Tibial artery (tissue), 4 donors: ENCODE results near the gene BCL11A.

Source experiments
- DNase-seq, 2 donors: peaks; one replicate each; pipeline ENCODE4 v3.0.0-alpha.2; 2019
- H3K27ac ChIP-seq, 2 donors: fragments of 200-600 bp; sonication (generic) in 1 of 2; 1 replicate in 1 of 2; 2 replicates in 1 of 2; pipeline ENCODE4 v1.5.1; 2018 to 2019; ENCODE audit warnings: mild to moderate bottlenecking in 1 of 2
- H3K27me3 ChIP-seq, 2 donors: fragments of 200-600 bp; sonication (generic) in 1 of 2; one replicate each; pipeline versions ENCODE4 v1.5.1 to v1.6.0; 2016 to 2019
- H3K36me3 ChIP-seq, 3 donors: fragments of 200-600 bp; sonication (generic) in 2 of 3; one replicate each; pipeline ENCODE4 v1.5.1; 2016 to 2019; ENCODE audit warnings: mild to moderate bottlenecking in 2 of 3
- H3K4me1 ChIP-seq, 4 donors: fragments of 200-600 bp; sonication (generic) in 2 of 4; 1 replicate in 3 of 4; 2 replicates in 1 of 4; pipeline ENCODE4 v1.5.1; 2016 to 2019
- H3K4me3 ChIP-seq, 2 donors: fragments of 200-600 bp; sonication (generic) in 1 of 2; 1 replicate in 1 of 2; 2 replicates in 1 of 2; pipeline ENCODE4 v1.5.1; 2018 to 2019; ENCODE audit warnings: mild to moderate bottlenecking in 2 of 2
- H3K9me3 ChIP-seq, 3 donors: fragments of 200-600 bp; sonication (generic) in 1 of 3; one replicate each; pipeline ENCODE4 v1.5.1; 2016 to 2019
- intact Hi-C: fragments of 100-400 bp; cut with DNase I; formaldehyde crosslinking; loops from one replicate; pipeline ENCODE4 v1.15.0; 2023; ENCODE audit warnings: low total_unique reads
- TF ChIP-seq, protein P1 (sequence below), 2 experiments: fragments of 200-600 bp in 1 of 2; fragments of 450-650 bp in 1 of 2; IDR thresholded peaks; one replicate each; pipeline ENCODE4 v1.5.1; 2017 to 2019; ENCODE audit warnings: antibody characterized with exemption in 2 of 2, mild to moderate bottlenecking in 1 of 2, moderate library complexity in 1 of 2

Gene BCL11A

DNA sequence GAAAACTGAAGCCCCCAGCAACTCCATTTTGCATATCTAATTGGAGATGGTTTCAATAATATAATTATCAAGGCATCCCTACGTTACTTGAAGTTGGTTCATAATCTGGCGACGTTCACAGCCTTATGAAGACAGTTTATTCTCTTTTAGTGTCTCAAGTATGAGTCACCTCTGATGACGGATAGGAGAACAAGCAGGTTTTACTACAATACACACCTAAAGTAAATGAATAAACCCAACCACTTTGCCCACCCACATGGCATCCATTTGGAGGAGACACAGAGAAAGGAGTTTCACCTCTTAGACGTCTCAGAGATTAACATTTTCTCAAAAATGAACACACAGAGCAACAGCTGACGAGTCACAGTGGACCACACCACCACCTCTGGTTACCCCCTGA lies 40.8 kb downstream of the BCL11A start:
- intact Hi-C loops = no loop called here
- Histone ChIP-seq H3K27ac (no peak overlapping the region), H3K9me3 (no peaks in the 10 kb centered on the region), H3K36me3 (no peaks in the 10 kb centered on the region), H3K4me3 (no peak overlapping the region), H3K27me3 (peaks cover 0 to 9% of the 10 kb centered on the region in 2 donors), H3K4me1 (no peaks in the 10 kb centered on the region)
- DNase-seq = no peak
- TF ChIP-seq, protein P1, sequence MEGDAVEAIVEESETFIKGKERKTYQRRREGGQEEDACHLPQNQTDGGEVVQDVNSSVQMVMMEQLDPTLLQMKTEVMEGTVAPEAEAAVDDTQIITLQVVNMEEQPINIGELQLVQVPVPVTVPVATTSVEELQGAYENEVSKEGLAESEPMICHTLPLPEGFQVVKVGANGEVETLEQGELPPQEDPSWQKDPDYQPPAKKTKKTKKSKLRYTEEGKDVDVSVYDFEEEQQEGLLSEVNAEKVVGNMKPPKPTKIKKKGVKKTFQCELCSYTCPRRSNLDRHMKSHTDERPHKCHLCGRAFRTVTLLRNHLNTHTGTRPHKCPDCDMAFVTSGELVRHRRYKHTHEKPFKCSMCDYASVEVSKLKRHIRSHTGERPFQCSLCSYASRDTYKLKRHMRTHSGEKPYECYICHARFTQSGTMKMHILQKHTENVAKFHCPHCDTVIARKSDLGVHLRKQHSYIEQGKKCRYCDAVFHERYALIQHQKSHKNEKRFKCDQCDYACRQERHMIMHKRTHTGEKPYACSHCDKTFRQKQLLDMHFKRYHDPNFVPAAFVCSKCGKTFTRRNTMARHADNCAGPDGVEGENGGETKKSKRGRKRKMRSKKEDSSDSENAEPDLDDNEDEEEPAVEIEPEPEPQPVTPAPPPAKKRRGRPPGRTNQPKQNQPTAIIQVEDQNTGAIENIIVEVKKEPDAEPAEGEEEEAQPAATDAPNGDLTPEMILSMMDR (IDR thresholded peaks at IDR 0.05) = no peak

DNA sequence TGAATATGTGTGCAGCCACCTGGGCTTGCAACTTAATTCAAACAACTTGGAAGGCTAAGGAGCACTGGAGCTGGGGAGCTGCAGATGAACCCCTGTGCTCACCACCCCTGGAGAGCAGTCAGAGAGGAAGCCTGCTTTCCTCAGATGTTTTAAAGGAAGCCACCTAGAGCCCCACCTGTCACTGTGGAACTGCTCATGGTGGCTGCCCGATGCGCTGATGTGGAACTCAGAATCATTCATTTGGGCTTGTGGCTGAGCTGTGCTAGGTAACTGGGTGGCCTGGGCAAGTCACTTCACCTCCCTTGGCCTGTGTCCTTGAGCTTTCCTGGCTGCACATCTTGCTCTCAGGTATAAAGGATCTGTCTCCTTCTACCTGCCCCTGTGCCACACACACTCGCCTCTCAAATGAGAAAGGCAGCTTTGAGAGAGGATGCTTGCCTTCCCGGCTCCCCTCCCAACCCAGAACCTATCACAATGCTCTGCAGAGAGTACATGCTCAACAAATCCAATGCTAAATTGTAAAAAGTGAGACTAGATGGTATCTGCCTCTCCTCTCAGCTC lies 41.3 kb downstream of the BCL11A start:
- DNase-seq = no peak
- Histone ChIP-seq H3K4me1 (no peaks in the 10 kb centered on the region), H3K36me3 (no peaks in the 10 kb centered on the region), H3K9me3 (no peaks in the 10 kb centered on the region), H3K27me3 (peaks cover 0 to 9% of the 10 kb centered on the region in 2 donors), H3K4me3 (no peak overlapping the region), H3K27ac (no peak overlapping the region)
- TF ChIP-seq, protein P1 (IDR thresholded peaks at IDR 0.05) = no peak
- intact Hi-C loops = no loop called here

DNA sequence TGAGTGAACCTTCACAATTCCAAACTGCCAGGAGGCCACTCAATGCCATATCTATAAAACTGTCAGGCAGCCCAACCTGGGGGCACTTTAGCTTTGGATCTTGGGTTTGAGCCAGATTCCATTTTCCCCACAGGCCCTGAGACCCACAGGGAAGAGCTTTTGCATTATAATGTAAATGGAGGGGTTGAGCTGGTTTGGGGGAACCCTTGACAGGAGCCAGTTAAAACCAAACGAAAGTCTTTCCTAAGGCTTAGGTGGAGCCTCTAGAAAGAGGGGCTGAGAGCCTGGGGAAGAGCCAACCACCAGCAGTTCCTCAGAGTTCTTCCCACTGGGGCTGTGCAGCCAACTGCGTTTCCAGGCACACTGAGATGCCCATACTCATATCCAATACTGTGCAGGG lies 42.7 kb downstream of the BCL11A start:
- Histone ChIP-seq H3K27me3 (peaks cover 0 to 9% of the 10 kb centered on the region in 2 donors), H3K36me3 (no peaks in the 10 kb centered on the region), H3K4me1 (no peaks in the 10 kb centered on the region), H3K4me3 (no peak overlapping the region), H3K27ac (no peak overlapping the region), H3K9me3 (no peaks in the 10 kb centered on the region)
- intact Hi-C loops = no loop called here
- no peak for DNase-seq
- TF ChIP-seq, protein P1 (IDR thresholded peaks at IDR 0.05) = no peak

DNA sequence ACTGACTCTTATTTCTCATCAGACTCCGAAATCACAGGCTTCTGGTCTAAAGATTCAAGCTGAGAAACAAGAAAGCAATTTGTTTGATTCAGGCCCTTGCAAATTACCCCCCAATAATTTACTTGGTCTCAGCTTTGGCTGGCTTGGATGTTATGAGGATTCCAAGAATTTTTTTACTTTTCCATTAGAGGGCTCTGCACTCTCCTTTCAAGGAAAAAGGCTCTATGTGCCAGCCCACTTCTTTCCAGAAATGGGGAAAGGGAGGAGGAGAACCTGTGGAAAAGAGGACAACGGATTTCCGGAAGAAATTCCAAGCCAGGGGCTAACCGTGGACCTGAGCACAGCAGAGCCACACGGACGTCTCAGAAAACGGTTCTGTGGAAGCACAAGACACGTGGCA lies 44.4 kb downstream of the BCL11A start:
- no peak overlapping the region for H3K4me3 ChIP-seq
- TF ChIP-seq, protein P1 (IDR thresholded peaks at IDR 0.05) = no peak
- no peaks in the 10 kb centered on the region for H3K36me3 ChIP-seq
- H3K27ac ChIP-seq = no peak overlapping the region
- H3K27me3 ChIP-seq = peaks cover 0 to 8% of the 10 kb centered on the region in 2 donors
- H3K9me3 ChIP-seq = no peaks in the 10 kb centered on the region
- intact Hi-C loops = no loop called here
- H3K4me1 ChIP-seq = no peaks in the 10 kb centered on the region
- no peak for DNase-seq

DNA sequence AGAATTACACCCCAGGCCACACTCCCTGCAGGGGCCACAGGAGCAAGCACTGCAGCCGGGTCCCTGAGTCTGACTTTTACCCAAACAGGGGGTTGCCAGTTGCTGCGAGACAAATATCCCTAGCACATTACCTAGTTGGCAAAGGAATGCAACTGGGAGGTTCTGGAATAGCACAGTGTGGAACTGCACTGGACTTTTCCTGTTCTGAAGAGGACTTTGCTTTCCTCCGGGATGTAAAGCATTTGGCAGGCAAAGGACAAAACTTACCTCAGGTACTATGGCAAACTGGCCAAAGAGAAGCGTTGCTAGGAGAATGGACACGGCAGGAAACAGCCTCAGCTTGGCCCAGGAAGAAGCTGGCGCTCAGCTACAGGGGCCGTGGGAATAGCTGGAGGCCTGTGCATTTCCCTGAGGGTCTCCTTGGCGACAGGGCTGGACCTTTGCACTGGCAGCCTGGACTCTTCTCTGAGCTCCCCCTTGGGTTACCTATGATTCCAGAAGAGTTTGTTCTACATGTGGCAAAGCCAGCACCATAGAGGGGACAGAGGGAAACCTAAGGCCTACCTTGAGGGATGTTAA lies 45.0 kb downstream of the BCL11A start:
- Histone ChIP-seq H3K4me1 (no peaks in the 10 kb centered on the region), H3K27me3 (peaks cover 0 to 3% of the 10 kb centered on the region in 2 donors), H3K36me3 (no peaks in the 10 kb centered on the region), H3K4me3 (no peak overlapping the region), H3K9me3 (no peaks in the 10 kb centered on the region), H3K27ac (no peak overlapping the region)
- intact Hi-C loops = no loop called here
- TF ChIP-seq, protein P1 (IDR thresholded peaks at IDR 0.05) = no peak
- no peak for DNase-seq
